GM19438 (cell line): ENCODE data around the gene GULP1.
A peak's percentile ranks its signal among the peaks of the same experiment; 100 is the strongest.
"Not testable (repeated sequence)": the region's sequence is repeated elsewhere in the genome, so short reads cannot be mapped to it uniquely, and the experiment has no call there.

Experiments used
- ATAC-seq: cut with Tn5 transposase; IDR thresholded peaks from one replicate; pipeline ENCODE4 v1.9.1; 2021; ENCODE audit warnings: low read depth; ENCODE audit not compliant: unreplicated experiment

The GULP1 gene

GRCh38 chr2:188456114-188456909 lies 164.6 kb downstream of the GULP1 start:
- no peak for ATAC-seq

- no peak for ATAC-seq
Measured at GRCh38 chr2:188459061-188459460, 167.4 kb downstream of the GULP1 start.

GRCh38 chr2:188466078-188466477 lies 174.4 kb downstream of the GULP1 start:
- not testable (repeated sequence) for ATAC-seq

DNA sequence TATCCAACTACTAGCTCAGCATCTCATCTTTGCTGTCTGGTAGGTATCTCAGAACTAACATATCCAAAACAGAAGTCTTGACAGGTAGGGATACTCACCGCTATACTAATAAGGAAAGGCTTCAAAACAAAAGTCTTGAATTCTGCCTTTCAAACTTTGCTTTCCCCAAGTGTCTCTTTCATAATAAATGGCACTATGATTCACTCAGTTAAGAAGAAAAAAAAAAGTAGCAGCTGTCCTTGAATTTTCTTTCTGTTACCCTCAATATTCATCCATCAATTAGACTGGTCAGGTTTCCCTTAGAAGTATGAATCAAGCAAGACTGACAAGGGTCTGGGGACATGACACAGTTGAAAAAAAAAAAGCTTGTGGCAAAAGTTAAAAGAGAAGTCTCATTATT lies 175.1 kb downstream of the GULP1 start:
- no peak for ATAC-seq

DNA sequence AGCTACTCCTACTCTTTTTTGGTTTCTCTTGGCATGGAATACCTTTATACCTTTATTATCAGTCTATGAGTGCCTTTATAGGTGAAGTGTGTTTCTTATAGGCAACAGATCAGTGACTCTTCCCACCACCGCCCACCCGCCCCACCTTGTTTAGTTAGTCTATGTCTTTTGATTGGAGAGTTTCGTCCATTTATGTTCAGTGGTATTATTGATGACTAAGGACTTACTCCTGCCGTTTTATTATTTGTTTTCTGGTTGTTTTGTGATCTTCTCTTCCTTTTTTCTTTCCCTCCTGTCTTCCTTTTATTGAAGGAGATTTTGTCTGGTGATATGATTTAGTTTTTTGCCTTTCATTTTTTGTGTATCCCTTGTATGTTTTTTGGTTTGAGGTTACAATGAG lies 179.5 kb downstream of the GULP1 start:
- ATAC-seq = no peak

DNA sequence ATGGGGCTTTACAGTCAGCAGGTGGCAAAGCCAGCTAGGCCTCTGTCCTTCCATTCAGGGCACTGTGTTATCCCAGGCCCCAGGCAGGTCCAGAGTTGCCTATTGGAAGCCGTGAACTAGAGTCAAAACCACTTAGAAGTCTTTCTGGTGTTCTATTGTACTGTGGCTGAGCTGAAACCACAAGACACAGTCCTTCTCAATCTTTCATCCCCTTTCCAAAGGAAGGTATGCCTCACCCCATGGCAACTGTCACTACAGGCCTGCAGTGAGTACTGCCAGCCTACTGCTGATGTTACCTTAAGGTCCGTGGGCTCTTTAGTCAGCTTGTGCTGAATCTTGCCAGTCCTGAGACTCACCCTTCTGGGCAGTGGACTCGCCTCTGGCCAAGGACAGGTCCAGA lies 181.6 kb downstream of the GULP1 start:
- no peak for ATAC-seq

DNA sequence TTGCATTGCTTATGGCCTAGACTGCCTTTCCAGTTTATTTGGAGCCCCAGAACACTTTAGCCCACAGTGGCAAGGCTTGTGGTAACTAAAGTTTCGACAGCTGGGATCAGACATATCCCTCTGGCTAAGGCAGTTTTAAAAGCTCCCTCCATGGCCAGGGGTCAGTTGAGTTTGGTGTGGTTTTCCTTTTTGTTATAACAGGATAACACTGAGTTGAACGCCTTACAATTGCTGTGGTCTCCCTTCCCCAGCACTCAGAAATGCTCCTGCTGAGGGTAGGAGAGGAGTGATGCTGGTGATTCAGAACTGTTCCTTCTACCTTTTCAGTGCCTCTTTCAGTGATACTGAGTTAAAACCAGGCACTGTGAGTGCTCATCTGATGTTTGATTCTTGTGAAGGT lies 182.6 kb downstream of the GULP1 start:
- no peak for ATAC-seq

DNA sequence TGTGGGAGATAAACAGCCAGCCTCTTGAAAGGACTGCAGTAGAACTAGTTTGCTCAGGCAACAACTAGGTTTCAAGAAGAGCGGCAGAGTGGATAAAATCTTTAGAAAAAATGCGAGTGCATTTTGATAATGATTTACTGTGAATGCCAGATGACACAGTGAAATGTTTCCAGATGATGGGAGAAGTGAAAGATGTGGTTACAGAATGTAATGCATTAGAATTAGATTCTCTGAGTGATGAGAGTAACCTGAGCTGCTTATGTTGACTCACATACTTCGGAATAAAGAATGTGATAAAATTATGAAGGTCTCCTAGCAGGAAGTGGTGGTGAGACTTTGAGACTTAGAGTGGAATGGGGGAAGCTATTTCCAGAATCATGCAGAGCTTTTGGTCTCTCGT lies 184.3 kb downstream of the GULP1 start:
- ATAC-seq = no peak

DNA sequence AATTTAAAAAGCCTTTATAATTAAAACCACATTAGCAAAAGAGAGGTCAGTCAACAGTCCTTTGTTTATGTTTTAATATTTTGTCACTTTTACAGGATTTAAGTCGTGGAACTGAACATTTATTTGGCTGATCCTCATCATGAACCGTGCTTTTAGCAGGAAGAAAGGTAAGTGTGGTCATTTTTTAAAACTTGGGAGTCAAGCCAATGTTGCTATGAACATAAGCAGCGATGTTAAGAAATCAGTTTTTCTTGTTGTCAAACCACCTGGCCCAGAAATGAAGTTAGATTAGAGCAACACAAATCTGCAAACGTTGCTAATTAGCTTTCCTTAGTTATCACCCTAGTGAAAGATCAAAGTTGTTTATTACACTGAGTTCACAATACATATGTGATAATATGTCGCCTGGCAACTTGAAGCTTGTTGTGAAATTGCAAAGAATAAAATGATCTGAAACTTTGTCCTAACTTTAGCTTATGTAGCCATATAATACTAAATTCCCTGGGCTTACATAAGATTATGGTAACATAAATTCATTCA lies 186.0 kb downstream of the GULP1 start:
- no peak for ATAC-seq

DNA sequence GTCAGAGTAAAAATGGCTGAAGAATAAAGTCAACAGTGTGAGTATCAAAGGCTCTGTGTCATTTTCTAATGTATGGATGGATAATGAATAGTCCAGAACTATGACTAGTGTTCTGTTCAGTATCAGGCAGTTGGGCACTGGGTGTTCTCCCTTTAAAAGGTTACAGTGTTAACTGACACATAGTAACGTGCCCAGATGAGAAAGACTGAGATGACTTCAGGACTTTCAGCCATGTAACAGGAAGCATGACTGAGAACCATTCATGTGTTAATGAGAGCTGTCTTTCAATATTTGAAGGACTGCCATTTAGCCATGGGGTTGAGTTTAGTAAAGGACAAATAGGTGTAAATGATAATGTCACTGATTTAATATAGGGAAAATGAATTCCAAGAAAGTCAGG lies 187.1 kb downstream of the GULP1 start:
- ATAC-seq = peak; percentile 97

DNA sequence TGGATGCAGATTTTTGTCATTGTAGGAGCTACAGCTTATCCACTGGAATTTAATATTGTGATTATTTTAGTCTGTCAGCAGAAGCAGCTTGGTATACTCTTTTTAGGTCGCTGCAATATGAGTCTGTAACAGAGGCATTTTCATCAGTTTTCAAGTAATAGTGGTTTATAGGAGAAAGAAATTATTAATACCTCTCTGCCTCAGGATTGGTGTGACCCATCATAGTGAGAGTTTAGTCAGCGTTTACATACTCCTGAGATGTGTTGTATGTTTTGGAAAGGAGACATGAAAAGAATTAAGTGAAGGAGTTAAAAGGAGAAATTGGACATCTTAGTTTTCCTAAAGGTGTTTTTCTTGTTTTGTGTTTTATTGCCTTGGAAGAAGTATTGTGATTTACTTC lies 189.8 kb downstream of the GULP1 start:
- no peak for ATAC-seq

- no peak for ATAC-seq
Measured at GRCh38 chr2:188485496-188485895, 193.8 kb downstream of the GULP1 start.

DNA sequence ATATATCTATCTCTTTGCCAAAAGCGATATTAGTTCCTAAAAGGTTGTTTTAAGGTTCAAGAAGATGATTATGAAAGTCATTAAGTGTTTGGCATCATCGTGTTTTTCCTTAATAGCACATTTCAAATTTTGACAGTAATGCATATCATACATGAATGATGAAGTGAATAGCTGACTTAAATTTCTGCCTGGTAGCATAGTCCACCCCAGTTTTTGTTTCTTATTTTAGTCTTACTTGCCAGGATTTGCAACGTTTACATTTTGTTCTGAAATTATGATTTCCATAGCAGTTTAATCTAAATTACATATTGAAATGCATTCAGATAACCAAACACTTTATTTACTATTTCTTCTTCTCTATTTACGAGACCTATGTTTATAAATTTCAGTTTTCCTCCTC lies 201.1 kb downstream of the GULP1 start:
- ATAC-seq = no peak

GRCh38 chr2:188494906-188495305 lies 203.2 kb downstream of the GULP1 start:
- no peak for ATAC-seq

- ATAC-seq = no peak
Measured at GRCh38 chr2:188495969-188496431, 204.3 kb downstream of the GULP1 start.

- ATAC-seq = no peak
Measured at GRCh38 chr2:188497726-188498125, 206.1 kb downstream of the GULP1 start.

DNA sequence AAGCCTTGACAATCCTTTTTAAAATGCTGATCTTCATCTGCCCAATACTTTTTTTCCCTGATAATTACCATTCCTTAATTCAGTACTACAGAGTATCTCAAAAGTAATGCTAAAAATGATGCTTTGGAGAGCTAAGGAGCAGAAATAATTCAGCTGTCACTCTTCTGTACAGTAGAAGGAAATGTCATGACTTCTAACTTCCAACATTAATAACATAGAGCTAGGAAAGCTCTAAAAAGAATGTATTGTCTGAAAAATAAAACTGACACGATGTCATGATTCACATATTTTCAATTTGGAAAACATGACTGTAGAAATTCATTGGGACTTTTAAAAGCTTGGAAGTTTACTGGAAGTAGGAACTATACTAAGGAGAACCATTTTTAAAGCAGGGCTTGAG lies 212.3 kb downstream of the GULP1 start:
- ATAC-seq = no peak

DNA sequence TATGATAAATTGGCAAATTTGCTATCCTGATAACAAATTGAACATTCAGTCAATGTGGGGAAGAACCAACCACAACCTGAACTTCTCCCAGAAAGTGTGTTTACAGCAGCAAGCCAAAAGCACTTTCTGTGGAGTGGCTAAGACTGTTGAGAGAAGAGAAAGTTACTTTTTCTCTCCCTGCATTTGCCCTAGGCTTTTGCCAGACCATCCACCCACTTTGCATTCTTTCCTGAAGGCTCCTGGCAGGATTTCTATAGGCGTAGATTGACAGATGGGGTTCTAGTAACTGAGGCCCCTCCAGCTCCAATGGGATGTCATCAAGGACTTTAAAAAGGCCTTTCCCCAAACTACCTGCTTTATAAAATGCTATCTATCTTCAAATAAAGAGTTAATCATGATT lies 215.2 kb downstream of the GULP1 start:
- ATAC-seq = no peak

DNA sequence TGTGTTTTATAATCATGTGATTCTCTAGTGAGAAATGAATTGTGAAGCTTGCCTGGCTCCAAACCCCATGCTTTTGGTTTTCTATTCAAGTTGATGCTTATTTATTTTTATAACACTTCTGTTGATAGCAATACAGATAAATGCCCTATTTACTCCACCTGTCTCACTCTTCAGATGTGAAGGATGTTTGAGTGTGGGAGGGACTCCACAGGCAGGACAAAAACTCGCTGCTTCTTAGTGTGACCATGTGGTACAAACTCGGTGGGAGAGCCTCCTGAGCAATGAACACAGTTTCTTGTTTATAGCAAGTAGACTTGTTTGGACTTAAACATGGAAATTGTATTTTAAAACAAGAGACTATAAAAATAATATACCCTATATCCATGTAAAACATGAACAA lies 219.7 kb downstream of the GULP1 start:
- ATAC-seq = no peak

DNA sequence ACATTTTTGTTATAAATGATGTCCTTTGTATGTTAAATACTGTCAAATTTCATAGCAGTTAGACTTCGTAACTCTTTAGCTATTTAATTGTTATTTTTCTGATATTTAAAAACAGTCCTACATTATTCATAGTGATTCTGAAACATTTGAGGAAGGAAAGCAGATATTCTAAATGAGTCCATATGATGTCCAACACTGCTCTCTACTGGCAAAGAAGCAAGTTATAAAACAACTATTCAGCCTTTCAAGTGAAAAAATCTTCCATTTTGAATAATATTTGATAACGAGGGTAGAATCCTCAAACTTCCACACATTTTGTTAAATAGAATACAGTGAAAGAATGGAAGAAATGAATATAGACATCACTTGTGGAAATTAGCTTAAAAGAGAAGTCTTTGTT lies 220.8 kb downstream of the GULP1 start:
- no peak for ATAC-seq

DNA sequence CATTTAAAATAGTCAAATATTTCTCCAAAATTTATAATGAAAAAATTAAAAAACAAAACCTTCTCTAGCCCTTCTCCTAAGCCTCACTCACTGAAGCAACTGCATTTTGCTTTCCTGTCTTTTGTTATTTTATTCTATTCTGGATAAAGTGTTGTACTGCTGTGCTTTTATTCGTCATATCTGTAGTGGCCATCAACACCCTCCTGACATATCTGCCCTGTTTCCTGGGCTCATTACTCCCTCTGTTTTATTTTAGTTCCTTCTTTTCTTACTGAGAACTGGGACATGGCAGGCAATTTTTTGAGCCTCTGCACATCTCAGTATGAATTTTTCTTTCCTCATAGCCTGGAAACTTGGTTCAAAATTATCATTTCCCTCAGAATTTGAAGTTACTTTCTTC lies 224.2 kb downstream of the GULP1 start:
- no peak for ATAC-seq

GRCh38 chr2:188517549-188518215 lies 226.0 kb downstream of the GULP1 start:
- no peak for ATAC-seq
